IMR-90 (cell line): ENCODE measurements around the gene IL36RN. TPM values are rescaled to one million over a fixed set of nuclear protein-coding genes. Genes with fewer than 3 reads are reported as not detected.

ENCODE experiments used
- ATAC-seq: fragments of 200-7000 bp; cut with Tn5 transposase; 2 replicates; pipeline ENCODE4 v1.9.1; 2020; ENCODE audit warnings: low read depth, mild to moderate bottlenecking, moderate library complexity
- BruUV-seq: library from RNA; stranded (reverse); fragments of 400-500 nt; replicated peaks from 2 replicates; lab custom pipeline; 2021; lab: Mats Ljungman, UMichigan
- CTCF ChIA-PET: fragments of 300-600 bp; formaldehyde crosslinking; extraction: SDS; loops from one replicate; lab custom pipeline; 2021; ENCODE audit warnings: antibody characterized with exemption; lab: Yijun Ruan, JAX
- POLR2A ChIA-PET: fragments of 300-600 bp; sonication (Branson Sonifier 250); formaldehyde crosslinking; loops from one replicate; lab custom pipeline; 2022; ENCODE audit warnings: antibody characterized with exemption; ENCODE audit not compliant: unreplicated experiment; lab: Charles Lee
- DNase-seq: peaks from one replicate; pipeline ENCODE4 v3.0.0; 2013
- H2AFZ ChIP-seq: replicated peaks from 2 replicates; pipeline ENCODE3; 2013; ENCODE audit warnings: low read length, mild to moderate bottlenecking; ENCODE audit not compliant: poor library complexity
- H2AK5ac ChIP-seq: 2 replicates; pipeline ENCODE4 v1.6.1; 2013; ENCODE audit warnings: low read depth, low read length, inconsistent platforms
- H2AK9ac ChIP-seq: replicated peaks from 2 replicates; pipeline ENCODE3; 2013; ENCODE audit warnings: mild to moderate bottlenecking, low read depth, low read length, moderate library complexity; ENCODE audit not compliant: poor library complexity
- H2BK120ac ChIP-seq: 2 replicates; pipeline ENCODE4 v1.6.1; 2013; ENCODE audit warnings: low read depth, low read length, inconsistent platforms
- H2BK15ac ChIP-seq: 3 replicates; pipeline ENCODE4 v1.6.1; 2013; ENCODE audit warnings: low read depth, low read length, inconsistent platforms
- H2BK20ac ChIP-seq: 2 replicates; pipeline ENCODE4 v1.6.1; 2013; ENCODE audit warnings: low read depth, mild to moderate bottlenecking, inconsistent platforms, low read length, moderate library complexity
- H2BK5ac ChIP-seq: 2 replicates; pipeline ENCODE4 v1.6.1; 2013; ENCODE audit warnings: mild to moderate bottlenecking, low read depth, low read length, inconsistent platforms; ENCODE audit not compliant: poor library complexity, severe bottlenecking
- H3K14ac ChIP-seq: replicated peaks from 2 replicates; pipeline ENCODE4 v1.6.1; 2013; ENCODE audit warnings: low read depth, low read length, inconsistent platforms
- H3K18ac ChIP-seq: 2 replicates; pipeline ENCODE4 v1.6.1; 2013; ENCODE audit warnings: low read depth, low read length, control low read depth
- H3K23ac ChIP-seq: 2 replicates; pipeline ENCODE4 v1.6.1; 2013; ENCODE audit warnings: low read depth, low read length, inconsistent platforms
- H3K27ac ChIP-seq: 2 replicates; pipeline ENCODE4 v1.5.1; 2013; ENCODE audit warnings: mild to moderate bottlenecking, control low read depth, low read length; ENCODE audit not compliant: insufficient read depth
- H3K27me3 ChIP-seq: 2 replicates; pipeline ENCODE4 v1.6.1; 2013; ENCODE audit warnings: low read length; ENCODE audit not compliant: control insufficient read depth, insufficient read depth
- H3K36me3 ChIP-seq: 2 replicates; pipeline ENCODE4 v1.6.1; 2013; ENCODE audit warnings: low read length, mixed read lengths; ENCODE audit not compliant: control insufficient read depth, insufficient read depth
- H3K4ac ChIP-seq: 2 replicates; pipeline ENCODE4 v1.6.1; 2013; ENCODE audit warnings: low read depth, low read length, inconsistent platforms
- H3K4me1 ChIP-seq: 2 replicates; pipeline ENCODE4 v1.6.1; 2013; ENCODE audit warnings: low read length, mixed read lengths; ENCODE audit not compliant: control insufficient read depth, insufficient read depth
- H3K4me2 ChIP-seq: 2 replicates; pipeline ENCODE4 v1.6.1; 2013; ENCODE audit warnings: low read depth, mild to moderate bottlenecking, control low read depth, low read length, moderate library complexity
- H3K4me3 ChIP-seq: 2 replicates; pipeline ENCODE4 v1.5.1; 2013; ENCODE audit warnings: low read depth, mild to moderate bottlenecking, control low read depth, low read length, moderate library complexity; ENCODE audit not compliant: insufficient read depth
- H3K56ac ChIP-seq: 2 replicates; pipeline ENCODE4 v1.6.1; 2013; ENCODE audit warnings: low read length, inconsistent platforms; ENCODE audit not compliant: insufficient read depth; ENCODE audit errors: extremely low read depth
- H3K79me1 ChIP-seq, 2 experiments: 2 replicates each; pipeline ENCODE4 v1.6.1; 2013; ENCODE audit warnings: low read length in 2 of 2, inconsistent platforms in 1 of 2, low read depth in 1 of 2
- H3K9ac ChIP-seq: 2 replicates; pipeline ENCODE4 v1.6.1; 2013; ENCODE audit warnings: low read depth, low read length, control low read depth
- H3K9me1 ChIP-seq: 2 replicates; pipeline ENCODE4 v1.6.1; 2013; ENCODE audit warnings: low read length, inconsistent platforms; ENCODE audit not compliant: insufficient read depth
- H3K9me3 ChIP-seq: 2 replicates; pipeline ENCODE4 v1.6.1; 2013; ENCODE audit warnings: low read length; ENCODE audit not compliant: control insufficient read depth, insufficient read depth
- H4K20me1 ChIP-seq: 2 replicates; pipeline ENCODE4 v1.6.1; 2013; ENCODE audit warnings: low read length, inconsistent platforms; ENCODE audit not compliant: insufficient read depth
- H4K5ac ChIP-seq: 2 replicates; pipeline ENCODE4 v1.6.1; 2013; ENCODE audit warnings: mild to moderate bottlenecking, low read depth, low read length, control low read depth
- H4K8ac ChIP-seq, 2 experiments: 2 replicates each; pipeline ENCODE4 v1.6.1; 2013; ENCODE audit warnings: low read depth in 2 of 2, low read length in 2 of 2, control low read depth in 1 of 2, inconsistent platforms in 1 of 2
- H4K91ac ChIP-seq: 2 replicates; pipeline ENCODE4 v1.6.1; 2013; ENCODE audit warnings: low read depth, low read length, inconsistent platforms; ENCODE audit not compliant: insufficient read depth
- BHLHE40 ChIP-seq: fragments of 150-350 bp; IDR thresholded peaks from 2 replicates; pipeline ENCODE4 v1.6.1; 2016; ENCODE audit warnings: mild to moderate bottlenecking, low read depth, low read length
- CEBPB ChIP-seq: IDR thresholded peaks from 2 replicates; pipeline ENCODE4 v1.6.1; 2012; ENCODE audit warnings: low read depth, low read length, improper control_type of control experiment
- CHD1 ChIP-seq: IDR thresholded peaks from 2 replicates; pipeline ENCODE4 v1.6.1; 2012; ENCODE audit warnings: low read depth, low read length, improper control_type of control experiment
- FOS ChIP-seq: fragments of 150-350 bp; IDR thresholded peaks from 2 replicates; pipeline ENCODE4 v1.6.1; 2016; ENCODE audit warnings: low read depth, low read length
- MAFK ChIP-seq: IDR thresholded peaks from 2 replicates; pipeline ENCODE4 v1.6.1; 2012; ENCODE audit warnings: low read depth, low read length, improper control_type of control experiment
- MAZ ChIP-seq: IDR thresholded peaks from 2 replicates; pipeline ENCODE4 v1.6.1; 2012; ENCODE audit warnings: low read depth, mild to moderate bottlenecking, low read length, improper control_type of control experiment, moderate library complexity, borderline replicate concordance
- MXI1 ChIP-seq: IDR thresholded peaks from 2 replicates; pipeline ENCODE4 v1.6.1; 2012; ENCODE audit warnings: low read depth, mild to moderate bottlenecking, low read length, moderate library complexity, borderline replicate concordance
- NFE2L2 ChIP-seq: fragments of 150-350 bp; IDR thresholded peaks from 2 replicates; pipeline ENCODE4 v1.6.1; 2016; ENCODE audit warnings: low read depth, mild to moderate bottlenecking, low read length
- POLR2A ChIP-seq: IDR thresholded peaks from 2 replicates; pipeline ENCODE4 v1.6.1; 2012; ENCODE audit warnings: mild to moderate bottlenecking, low read depth, low read length
- RAD21 ChIP-seq: IDR thresholded peaks from 2 replicates; pipeline ENCODE4 v1.6.1; 2012; ENCODE audit warnings: low read length, improper control_type of control experiment
- RCOR1 ChIP-seq: IDR thresholded peaks from 2 replicates; pipeline ENCODE4 v1.6.1; 2012; ENCODE audit warnings: mild to moderate bottlenecking, low read length, improper control_type of control experiment; ENCODE audit not compliant: insufficient replicate concordance
- RFX5 ChIP-seq: IDR thresholded peaks from 2 replicates; pipeline ENCODE4 v1.8.0; 2012; ENCODE audit warnings: low read depth, mild to moderate bottlenecking, low read length, moderate library complexity
- SMC3 ChIP-seq: fragments of 150-350 bp; IDR thresholded peaks from 2 replicates; pipeline ENCODE4 v1.6.1; 2016; ENCODE audit warnings: low read depth, mild to moderate bottlenecking, antibody characterized with exemption, low read length, moderate library complexity
- WGBS, 2 experiments: methylation state at CpG; one replicate each; pipeline versions ENCODE4 v1.1.5 to v1.1.7; 2013; ENCODE audit warnings: missing lambda C conversion rate in 2 of 2; ENCODE audit not compliant: insufficient read length in 1 of 2; ENCODE audit errors: extremely low coverage in 2 of 2; 5-methylcytosine and 5-hydroxymethylcytosine counted together
- dilution Hi-C: fragments of 300-500 bp; cut with HindIII; formaldehyde crosslinking; loops from one replicate; pipeline ENCODE4 v1.14.3; 2018; ENCODE audit warnings: low sequenced_read_pairs; ENCODE audit not compliant: unreplicated experiment
- in situ Hi-C: fragments of 300-500 bp; cut with MboI; formaldehyde crosslinking; loops from 3 replicates; pipeline ENCODE4 v1.14.3; 2019; ENCODE audit warnings: low sequenced_read_pairs, inconsistent platforms, mixed read lengths
- intact Hi-C: fragments of 100-400 bp; cut with micrococcal nuclease; formaldehyde crosslinking; loops from 2 replicates; pipeline ENCODE4 v1.10.0; 2022
- polyA plus RNA-seq, 3 experiments: library from polyadenylated mRNA; depleted of rRNA; stranded (reverse); fragments of >200 nt; gene quantifications; 2 replicates each; pipeline ENCODE4 v1.2.3, GENCODE V29; 2012; ENCODE audit warnings: low replicate concordance in 1 of 3
- total RNA-seq: library from RNA; depleted of rRNA; stranded (reverse); fragments of >200 nt; gene quantifications from 2 replicates; pipeline ENCODE4 v1.2.3, GENCODE V29; 2012
- TF ChIP-seq, protein P1 (sequence below): fragments of 150-350 bp; IDR thresholded peaks from 2 replicates; pipeline ENCODE4 v1.6.1; 2016; ENCODE audit warnings: low read depth, mild to moderate bottlenecking, low read length, moderate library complexity, borderline replicate concordance
- TF ChIP-seq, protein P2 (sequence below): conservative IDR thresholded peaks from 2 replicates; pipeline ENCODE4 v1.5.1; 2012; ENCODE audit warnings: mild to moderate bottlenecking, low read depth, low read length, improper control_type of control experiment
- TF ChIP-seq, protein P3 (sequence below): fragments of 150-350 bp; IDR thresholded peaks from 2 replicates; pipeline ENCODE4 v1.6.1; 2017; ENCODE audit warnings: mild to moderate bottlenecking, antibody characterized with exemption, low read length, low read depth

Gene IL36RN
- total and polyA plus RNA-seq, 2 of the 4 experiments (the other 2 are of a cell fraction), result not detected

DNA sequence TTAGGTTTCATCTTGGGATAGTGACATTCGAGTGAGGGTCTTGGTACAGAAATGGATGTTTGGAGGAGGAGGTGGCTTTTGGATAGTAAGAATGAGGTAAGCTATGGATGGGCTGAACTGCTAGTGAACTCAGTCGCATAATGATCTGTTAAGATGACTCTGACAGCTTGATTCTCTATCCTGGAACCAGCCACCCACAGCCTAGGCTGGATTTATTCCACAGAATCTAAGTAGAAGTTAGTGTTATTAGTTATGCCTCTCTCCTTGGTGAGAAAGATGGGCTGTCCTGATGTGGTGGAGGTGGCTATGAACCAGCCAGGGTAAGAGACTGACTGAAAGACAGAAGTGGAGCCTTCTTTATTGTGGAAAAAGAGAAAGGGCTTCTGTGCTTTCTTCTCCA is 31.3 kb upstream of the IL36RN start:
- no TSS peak for BruUV-seq
- H3K23ac ChIP-seq, result no peak overlapping the region
- H3K79me1 ChIP-seq, result no peaks in the 10 kb centered on the region
- POLR2A ChIA-PET, result no interaction called here
- H4K8ac ChIP-seq, result no peak overlapping the region
- WGBS, 2 experiments, result 14% methylated on average over 1 of the region's 2 CpGs; no CpG with 5 or more reads in 1 of the 2 experiments
- H3K27me3 ChIP-seq, result peaks cover 3% of the 10 kb centered on the region
- H3K4me2 ChIP-seq, result no peak overlapping the region
- no peak overlapping the region for H4K5ac ChIP-seq
- no peak overlapping the region for H2AFZ ChIP-seq
- no peak overlapping the region for H2BK120ac ChIP-seq
- no peak overlapping the region for H2AK5ac ChIP-seq
- no peaks in the 10 kb centered on the region for H4K20me1 ChIP-seq
- no peak overlapping the region for H3K27ac ChIP-seq
- H3K36me3 ChIP-seq, result no peaks in the 10 kb centered on the region
- H3K4me3 ChIP-seq, result no peak overlapping the region
- ATAC-seq, result no peak
- no peak overlapping the region for H3K18ac ChIP-seq
- no peak overlapping the region for H2BK5ac ChIP-seq
- H3K4ac ChIP-seq, result no peak overlapping the region
- H2BK20ac ChIP-seq, result no peak overlapping the region
- TF ChIP-seq, protein P1, sequence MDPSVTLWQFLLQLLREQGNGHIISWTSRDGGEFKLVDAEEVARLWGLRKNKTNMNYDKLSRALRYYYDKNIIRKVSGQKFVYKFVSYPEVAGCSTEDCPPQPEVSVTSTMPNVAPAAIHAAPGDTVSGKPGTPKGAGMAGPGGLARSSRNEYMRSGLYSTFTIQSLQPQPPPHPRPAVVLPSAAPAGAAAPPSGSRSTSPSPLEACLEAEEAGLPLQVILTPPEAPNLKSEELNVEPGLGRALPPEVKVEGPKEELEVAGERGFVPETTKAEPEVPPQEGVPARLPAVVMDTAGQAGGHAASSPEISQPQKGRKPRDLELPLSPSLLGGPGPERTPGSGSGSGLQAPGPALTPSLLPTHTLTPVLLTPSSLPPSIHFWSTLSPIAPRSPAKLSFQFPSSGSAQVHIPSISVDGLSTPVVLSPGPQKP, result no peak
- no peak for TF ChIP-seq POLR2A
- TF ChIP-seq RAD21, result no peak
- TF ChIP-seq BHLHE40, result no peak
- TF ChIP-seq FOS, result no peak
- TF ChIP-seq CHD1, result no peak
- TF ChIP-seq MAFK, result no peak
- TF ChIP-seq RFX5, result no peak
- TF ChIP-seq MXI1, result no peak
- TF ChIP-seq RCOR1, result no peak
- no peak for TF ChIP-seq CEBPB
- TF ChIP-seq, protein P2, sequence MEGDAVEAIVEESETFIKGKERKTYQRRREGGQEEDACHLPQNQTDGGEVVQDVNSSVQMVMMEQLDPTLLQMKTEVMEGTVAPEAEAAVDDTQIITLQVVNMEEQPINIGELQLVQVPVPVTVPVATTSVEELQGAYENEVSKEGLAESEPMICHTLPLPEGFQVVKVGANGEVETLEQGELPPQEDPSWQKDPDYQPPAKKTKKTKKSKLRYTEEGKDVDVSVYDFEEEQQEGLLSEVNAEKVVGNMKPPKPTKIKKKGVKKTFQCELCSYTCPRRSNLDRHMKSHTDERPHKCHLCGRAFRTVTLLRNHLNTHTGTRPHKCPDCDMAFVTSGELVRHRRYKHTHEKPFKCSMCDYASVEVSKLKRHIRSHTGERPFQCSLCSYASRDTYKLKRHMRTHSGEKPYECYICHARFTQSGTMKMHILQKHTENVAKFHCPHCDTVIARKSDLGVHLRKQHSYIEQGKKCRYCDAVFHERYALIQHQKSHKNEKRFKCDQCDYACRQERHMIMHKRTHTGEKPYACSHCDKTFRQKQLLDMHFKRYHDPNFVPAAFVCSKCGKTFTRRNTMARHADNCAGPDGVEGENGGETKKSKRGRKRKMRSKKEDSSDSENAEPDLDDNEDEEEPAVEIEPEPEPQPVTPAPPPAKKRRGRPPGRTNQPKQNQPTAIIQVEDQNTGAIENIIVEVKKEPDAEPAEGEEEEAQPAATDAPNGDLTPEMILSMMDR, result no peak
- no peak for TF ChIP-seq NFE2L2
- no peak for TF ChIP-seq SMC3
- TF ChIP-seq MAZ, result no peak
- TF ChIP-seq, protein P3, sequence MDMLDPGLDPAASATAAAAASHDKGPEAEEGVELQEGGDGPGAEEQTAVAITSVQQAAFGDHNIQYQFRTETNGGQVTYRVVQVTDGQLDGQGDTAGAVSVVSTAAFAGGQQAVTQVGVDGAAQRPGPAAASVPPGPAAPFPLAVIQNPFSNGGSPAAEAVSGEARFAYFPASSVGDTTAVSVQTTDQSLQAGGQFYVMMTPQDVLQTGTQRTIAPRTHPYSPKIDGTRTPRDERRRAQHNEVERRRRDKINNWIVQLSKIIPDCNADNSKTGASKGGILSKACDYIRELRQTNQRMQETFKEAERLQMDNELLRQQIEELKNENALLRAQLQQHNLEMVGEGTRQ, result no peak
- H3K9ac ChIP-seq, result no peak overlapping the region
- no peaks in the 10 kb centered on the region for H3K9me1 ChIP-seq
- no peak overlapping the region for H3K56ac ChIP-seq
- dilution Hi-C loops, result no loop called here
- CTCF ChIA-PET, result no interaction called here
- H3K9me3 ChIP-seq, result no peaks in the 10 kb centered on the region
- no peak for DNase-seq
- H2BK15ac ChIP-seq, result no peak overlapping the region
- H3K14ac ChIP-seq, result no peak overlapping the region
- intact Hi-C loops, result no loop called here
- H3K4me1 ChIP-seq, result no peaks in the 10 kb centered on the region
- in situ Hi-C loops, result no loop called here
- H4K91ac ChIP-seq, result no peak overlapping the region
- H2AK9ac ChIP-seq, result no peak overlapping the region
